Stimulated activated CD8-positive, alpha-beta memory T cell treated with anti-CD3 and anti-CD28 coated beads, Interleukin-4, amount 100 ng/mL, for 48 hours (primary cell): ENCODE data around the gene CPD.

ENCODE experiments used
- DNase-seq: peaks from one replicate; pipeline ENCODE4 v3.0.0-alpha.2; 2020

The CPD gene

DNA sequence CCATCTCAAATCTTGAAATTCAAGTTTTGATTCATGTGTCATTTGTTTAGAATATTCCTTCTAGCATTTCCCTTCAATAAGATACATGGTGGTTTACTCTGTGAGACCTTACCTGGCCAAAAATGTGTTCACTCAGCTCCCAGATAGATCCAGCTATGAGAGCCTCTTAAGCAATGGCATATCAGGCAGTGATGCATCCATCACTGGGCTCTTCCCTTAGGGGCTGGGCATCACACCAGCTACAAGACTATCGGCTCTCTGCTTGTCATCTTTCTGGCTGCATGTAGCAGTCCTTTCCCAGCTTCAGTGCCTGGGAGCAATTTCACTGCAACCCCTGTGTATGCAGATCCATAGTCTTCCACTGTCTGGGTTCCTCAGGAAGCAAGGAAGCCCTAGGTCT is 139.1 kb downstream of the CPD start:
- no peak for DNase-seq

DNA sequence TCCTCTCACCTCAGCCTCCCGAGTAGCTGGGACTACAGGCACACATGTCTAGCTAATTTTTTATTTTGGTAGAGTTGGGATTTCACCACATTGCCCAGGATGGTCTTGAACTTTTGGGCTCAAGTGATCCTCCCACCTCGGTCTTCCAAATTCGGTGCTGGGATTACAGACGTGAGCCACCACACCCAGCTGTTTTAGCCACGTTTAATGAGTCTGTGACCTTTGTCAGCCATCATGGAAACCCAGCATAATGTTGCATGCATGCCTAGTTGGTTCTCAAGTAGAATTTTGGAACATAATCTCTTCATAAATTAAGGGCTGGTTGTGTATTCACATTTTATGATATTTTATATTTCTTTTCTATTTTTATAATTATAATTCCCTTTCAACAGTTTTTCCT is 140.4 kb downstream of the CPD start:
- no peak for DNase-seq
